ENCODE measurements around the gene EGR1. TPM values are rescaled to one million over a fixed set of nuclear protein-coding genes. Genes with fewer than 3 reads are reported as not detected.

EGR1 gene
- total and polyA plus RNA-seq, 5 donors from 2014 or later = 0.38 to 19.0 (median 1.0) TPM

- no peak overlapping the region for H3K27ac ChIP-seq (ENCODE audit: insufficient read depth, low read length, poor library complexity, severe bottlenecking)
- no peaks in the 10 kb centered on the region for H3K9me3 ChIP-seq (ENCODE audit: control insufficient read depth in 2 of 2, low read length in 2 of 2)
- Mint-ChIP-seq H3K27me3 (no peaks in the 10 kb centered on the region), H3K4me3 (peak overlapping the region in 3 of 4 donors; percentile 84 to 92 (median 87)), H3K27ac (no peak overlapping the region), H3K36me3 (peaks cover 19% of the 10 kb centered on the region), H3K9me3 (peaks cover 0 to 1% (median 0%) of the 10 kb centered on the region in 7 donors), H3K4me1 (peaks cover 4 to 15% (median 8%) of the 10 kb centered on the region in 4 donors)
- peak overlapping the region; percentile 26 for H3K4me3 ChIP-seq (ENCODE audit: low read depth, low read length)
- DNase-seq (no peak), ATAC-seq (ENCODE audit: low read depth in 2 of 2) (no peak)
- H3K4me1 ChIP-seq (ENCODE audit: control insufficient read depth, insufficient read depth, low read length, poor library complexity, severe bottlenecking) = peaks cover 12% of the 10 kb centered on the region
- H3K36me3 ChIP-seq (ENCODE audit: control insufficient read depth, insufficient read depth, low read length) = peaks cover 20% of the 10 kb centered on the region
- no peaks in the 10 kb centered on the region for H3K27me3 ChIP-seq (ENCODE audit: control insufficient read depth, insufficient read depth, low read length)
Measured at GRCh38 chr5:138439477-138440158, 25.7 kb upstream of the EGR1 start.

- Histone ChIP-seq H3K27me3 (ENCODE audit: control insufficient read depth, insufficient read depth, low read length) (no peaks in the 10 kb centered on the region), H3K9me3 (ENCODE audit: control insufficient read depth in 2 of 2, low read length in 2 of 2) (no peaks in the 10 kb centered on the region), H3K36me3 (ENCODE audit: control insufficient read depth, insufficient read depth, low read length) (peaks cover 12% of the 10 kb centered on the region), H3K27ac (ENCODE audit: insufficient read depth, low read length, poor library complexity, severe bottlenecking) (no peak overlapping the region), H3K4me3 (ENCODE audit: low read depth, low read length) (no peak overlapping the region), H3K4me1 (ENCODE audit: control insufficient read depth, insufficient read depth, low read length, poor library complexity, severe bottlenecking) (peaks cover 12% of the 10 kb centered on the region)
- DNase-seq = no peak
- Mint-ChIP-seq H3K27ac (no peak overlapping the region), H3K4me1 (peaks cover 4 to 15% (median 8%) of the 10 kb centered on the region in 4 donors), H3K4me3 (peak overlapping the region in 1 of 4 donors; percentile 87), H3K27me3 (no peaks in the 10 kb centered on the region), H3K36me3 (peaks cover 12% of the 10 kb centered on the region), H3K9me3 (peaks cover 0 to 1% (median 0%) of the 10 kb centered on the region in 7 donors)
- no peak for ATAC-seq (ENCODE audit: low read depth in 2 of 2)
Measured at GRCh38 chr5:138440159-138441073, 24.9 kb upstream of the EGR1 start.

- Histone ChIP-seq H3K9me3 (ENCODE audit: control insufficient read depth in 2 of 2, low read length in 2 of 2) (no peaks in the 10 kb centered on the region), H3K27ac (ENCODE audit: insufficient read depth, low read length, poor library complexity, severe bottlenecking) (no peak overlapping the region), H3K4me1 (ENCODE audit: control insufficient read depth, insufficient read depth, low read length, poor library complexity, severe bottlenecking) (peaks cover 12% of the 10 kb centered on the region), H3K27me3 (ENCODE audit: control insufficient read depth, insufficient read depth, low read length) (no peaks in the 10 kb centered on the region), H3K4me3 (ENCODE audit: low read depth, low read length) (no peak overlapping the region), H3K36me3 (ENCODE audit: control insufficient read depth, insufficient read depth, low read length) (peaks cover 4% of the 10 kb centered on the region)
- Mint-ChIP-seq H3K27ac (no peak overlapping the region), H3K4me3 (no peak overlapping the region), H3K9me3 (peaks cover 0 to 1% (median 0%) of the 10 kb centered on the region in 7 donors), H3K27me3 (no peaks in the 10 kb centered on the region), H3K4me1 (peaks cover 4 to 15% (median 8%) of the 10 kb centered on the region in 4 donors), H3K36me3 (peaks cover 6% of the 10 kb centered on the region)
- DNase-seq (no peak), ATAC-seq (ENCODE audit: low read depth in 2 of 2) (no peak)
Measured at GRCh38 chr5:138441221-138441620, 24.1 kb upstream of the EGR1 start.

- Mint-ChIP-seq H3K9me3 (peaks cover 0 to 1% (median 0%) of the 10 kb centered on the region in 7 donors), H3K4me1 (peaks cover 0 to 9% (median 3%) of the 10 kb centered on the region in 4 donors)
Measured at GRCh38 chr5:138444078-138444773, 21.1 kb upstream of the EGR1 start.

GRCh38 chr5:138444774-138445546 is 20.3 kb upstream of the EGR1 start:
- DNase-seq (no peak), ATAC-seq (ENCODE audit: low read depth in 2 of 2) (no peak)
- Histone ChIP-seq H3K36me3 (ENCODE audit: control insufficient read depth, insufficient read depth, low read length) (no peaks in the 10 kb centered on the region), H3K9me3 (ENCODE audit: control insufficient read depth in 2 of 2, low read length in 2 of 2) (no peaks in the 10 kb centered on the region), H3K4me1 (ENCODE audit: control insufficient read depth, insufficient read depth, low read length, poor library complexity, severe bottlenecking) (peaks cover 5% of the 10 kb centered on the region), H3K4me3 (ENCODE audit: low read depth, low read length) (no peak overlapping the region), H3K27ac (ENCODE audit: insufficient read depth, low read length, poor library complexity, severe bottlenecking) (no peak overlapping the region), H3K27me3 (ENCODE audit: control insufficient read depth, insufficient read depth, low read length) (no peaks in the 10 kb centered on the region)
- no peaks in the 10 kb centered on the region for H3K36me3 Mint-ChIP-seq
- H3K9me3 Mint-ChIP-seq = peaks cover 0 to 1% (median 0%) of the 10 kb centered on the region in 7 donors
- no peaks in the 10 kb centered on the region for H3K27me3 Mint-ChIP-seq
- no peak overlapping the region for H3K27ac Mint-ChIP-seq
- peak overlapping the region in 1 of 4 donors; percentile 61 for H3K4me3 Mint-ChIP-seq
- peaks cover 0 to 9% (median 4%) of the 10 kb centered on the region in 4 donors for H3K4me1 Mint-ChIP-seq

More at GRCh38 chr5:138444078-138444773, 21.1 kb upstream of the EGR1 start:
- Histone ChIP-seq H3K36me3 (ENCODE audit: control insufficient read depth, insufficient read depth, low read length) (no peaks in the 10 kb centered on the region), H3K4me3 (ENCODE audit: low read depth, low read length) (no peak overlapping the region), H3K4me1 (ENCODE audit: control insufficient read depth, insufficient read depth, low read length, poor library complexity, severe bottlenecking) (peaks cover 6% of the 10 kb centered on the region), H3K27ac (ENCODE audit: insufficient read depth, low read length, poor library complexity, severe bottlenecking) (no peak overlapping the region), H3K9me3 (ENCODE audit: control insufficient read depth in 2 of 2, low read length in 2 of 2) (no peaks in the 10 kb centered on the region), H3K27me3 (ENCODE audit: control insufficient read depth, insufficient read depth, low read length) (no peaks in the 10 kb centered on the region)
- Mint-ChIP-seq H3K27ac (no peak overlapping the region), H3K36me3 (no peaks in the 10 kb centered on the region), H3K4me3 (peak overlapping the region in 1 of 4 donors; percentile 13), H3K27me3 (no peaks in the 10 kb centered on the region)
- ATAC-seq (ENCODE audit: low read depth in 2 of 2) (no peak), DNase-seq (no peak)

GRCh38 chr5:138445547-138446271 is 19.6 kb upstream of the EGR1 start:
- no peak overlapping the region for H3K4me3 ChIP-seq (ENCODE audit: low read depth, low read length)
- DNase-seq (no peak), ATAC-seq (ENCODE audit: low read depth in 2 of 2) (no peak)
- H3K27ac ChIP-seq (ENCODE audit: insufficient read depth, low read length, poor library complexity, severe bottlenecking) = no peak overlapping the region
- Mint-ChIP-seq H3K9me3 (peaks cover 0 to 1% (median 0%) of the 10 kb centered on the region in 7 donors), H3K4me3 (no peak overlapping the region), H3K27ac (no peak overlapping the region), H3K27me3 (no peaks in the 10 kb centered on the region), H3K36me3 (no peaks in the 10 kb centered on the region), H3K4me1 (peaks cover 0 to 9% (median 6%) of the 10 kb centered on the region in 4 donors)
- no peaks in the 10 kb centered on the region for H3K27me3 ChIP-seq (ENCODE audit: control insufficient read depth, insufficient read depth, low read length)
- no peaks in the 10 kb centered on the region for H3K36me3 ChIP-seq (ENCODE audit: control insufficient read depth, insufficient read depth, low read length)
- H3K9me3 ChIP-seq (ENCODE audit: control insufficient read depth in 2 of 2, low read length in 2 of 2) = no peaks in the 10 kb centered on the region
- peaks cover 8% of the 10 kb centered on the region for H3K4me1 ChIP-seq (ENCODE audit: control insufficient read depth, insufficient read depth, low read length, poor library complexity, severe bottlenecking)
